NK-92 treated with Interleukin-12 subunit alpha and Interleukin-12 subunit beta, amount 100 ng/mL, for 24 hours (cell line): ENCODE results near the gene CYBRD1.
"Not testable (repeated sequence)": the region's sequence is repeated elsewhere in the genome, so short reads cannot be mapped to it uniquely, and the experiment has no call there.

Experiments used
- DNase-seq: peaks from one replicate; lab custom pipeline; 2025; lab: John Stamatoyannopoulos, UW

The CYBRD1 gene, protein sequence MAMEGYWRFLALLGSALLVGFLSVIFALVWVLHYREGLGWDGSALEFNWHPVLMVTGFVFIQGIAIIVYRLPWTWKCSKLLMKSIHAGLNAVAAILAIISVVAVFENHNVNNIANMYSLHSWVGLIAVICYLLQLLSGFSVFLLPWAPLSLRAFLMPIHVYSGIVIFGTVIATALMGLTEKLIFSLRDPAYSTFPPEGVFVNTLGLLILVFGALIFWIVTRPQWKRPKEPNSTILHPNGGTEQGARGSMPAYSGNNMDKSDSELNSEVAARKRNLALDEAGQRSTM

DNA sequence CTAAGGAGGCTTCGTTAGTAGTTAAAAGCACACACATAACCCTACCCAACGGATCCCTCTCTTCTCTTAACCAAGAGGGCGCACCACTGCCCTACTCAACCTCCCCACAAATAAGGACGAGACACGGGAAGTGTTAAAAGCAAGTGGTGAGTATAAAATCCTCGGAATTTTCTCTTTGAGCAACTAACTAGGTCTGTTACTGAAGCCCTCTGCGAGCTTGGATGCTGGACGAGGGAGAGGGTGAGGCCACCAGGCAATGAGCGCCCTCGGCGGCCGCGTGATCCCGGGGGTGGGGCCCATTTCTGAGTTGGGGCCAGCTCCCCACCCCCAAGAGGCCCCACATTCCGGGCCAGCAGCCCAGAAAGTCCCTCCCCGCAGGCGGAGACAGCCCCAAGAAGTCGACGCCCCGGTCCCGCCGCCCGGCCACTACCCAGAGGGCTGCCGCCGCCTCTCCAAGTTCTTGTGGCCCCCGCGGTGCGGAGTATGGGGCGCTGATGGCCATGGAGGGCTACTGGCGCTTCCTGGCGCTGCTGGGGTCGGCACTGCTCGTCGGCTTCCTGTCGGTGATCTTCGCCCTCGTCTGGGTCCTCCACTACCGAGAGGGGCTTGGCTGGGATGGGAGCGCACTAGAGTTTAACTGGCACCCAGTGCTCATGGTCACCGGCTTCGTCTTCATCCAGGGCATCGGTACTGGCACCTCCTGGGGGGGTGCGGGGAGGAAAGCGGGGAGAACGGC, at the start of gene CYBRD1:
TSS of gene CYBRD1 (plus strand) at position 423 of the 736 bp plus-strand sequence. CDS start at position 495, 72 bp downstream.
- DNase-seq: no peak

DNA sequence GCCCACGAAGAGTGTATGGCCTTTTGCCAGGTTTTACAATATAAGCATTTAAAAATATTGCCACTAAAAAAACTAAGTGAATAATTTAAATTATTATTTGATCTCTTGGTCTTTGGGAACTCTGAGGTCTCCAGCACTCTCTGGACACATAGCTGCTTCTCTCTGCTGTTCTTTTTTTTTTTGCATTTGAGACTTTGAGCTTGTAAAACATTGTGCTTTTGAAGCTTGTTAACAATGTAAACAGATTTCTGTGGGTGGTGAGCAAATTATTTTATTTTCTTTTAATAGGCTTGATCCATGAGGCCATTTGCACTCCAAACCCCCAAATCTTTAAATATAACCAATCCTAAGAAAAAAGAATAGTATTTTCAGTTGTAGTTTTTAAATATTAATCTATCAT, 46.3 kb upstream of the CYBRD1 start:
- DNase-seq: no peak

DNA sequence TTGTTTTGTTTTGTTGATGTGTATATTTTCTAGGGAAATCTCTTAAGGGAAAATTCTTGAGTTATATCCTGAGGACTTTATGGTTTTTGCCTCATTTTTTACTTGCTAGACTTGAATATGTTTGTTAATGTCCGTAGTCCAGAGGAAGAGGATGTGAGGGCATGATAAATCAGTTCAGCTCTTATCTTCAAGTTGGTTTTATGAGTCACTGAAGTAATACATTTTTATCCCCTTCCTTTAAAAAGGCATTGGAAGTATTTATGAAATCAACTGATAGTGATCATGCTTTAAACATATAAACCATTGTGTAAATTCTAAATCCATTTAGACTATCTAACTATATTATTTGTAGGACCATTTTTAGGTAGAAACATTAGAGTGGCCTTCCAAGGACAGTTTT, 43.9 kb upstream of the CYBRD1 start:
- DNase-seq: no peak

DNA sequence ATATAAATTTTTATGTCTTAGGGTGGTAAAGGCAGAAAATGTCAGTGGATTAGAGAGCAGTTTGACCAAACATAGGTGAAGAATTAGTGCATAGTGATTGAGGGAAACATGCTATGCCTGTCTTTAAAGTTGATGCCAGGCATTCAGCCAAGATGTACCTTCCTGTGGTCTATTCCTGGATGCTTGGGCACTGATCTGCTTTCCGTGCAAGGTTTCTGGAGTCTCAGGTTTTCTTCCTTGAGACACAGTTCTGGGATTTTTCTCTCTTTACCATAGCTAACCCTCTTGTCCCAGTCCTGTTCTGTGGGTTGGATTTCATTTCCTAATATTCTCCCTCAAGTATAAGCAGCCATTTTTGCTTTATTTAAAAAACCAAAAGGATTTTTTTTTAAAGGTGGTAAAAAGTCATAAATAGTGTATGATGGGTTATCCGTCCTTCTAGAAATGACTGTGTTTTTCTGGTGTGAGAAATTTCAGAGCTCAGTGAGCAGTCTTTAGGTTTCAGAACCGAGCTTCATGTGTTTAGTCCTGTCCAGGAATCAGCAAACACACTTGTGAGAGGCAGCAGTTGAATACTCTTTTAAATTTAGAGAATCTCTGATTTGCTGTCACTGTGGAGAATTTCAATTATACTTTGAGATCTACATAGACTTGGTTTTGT, 43.0 kb upstream of the CYBRD1 start:
- DNase-seq: no peak

DNA sequence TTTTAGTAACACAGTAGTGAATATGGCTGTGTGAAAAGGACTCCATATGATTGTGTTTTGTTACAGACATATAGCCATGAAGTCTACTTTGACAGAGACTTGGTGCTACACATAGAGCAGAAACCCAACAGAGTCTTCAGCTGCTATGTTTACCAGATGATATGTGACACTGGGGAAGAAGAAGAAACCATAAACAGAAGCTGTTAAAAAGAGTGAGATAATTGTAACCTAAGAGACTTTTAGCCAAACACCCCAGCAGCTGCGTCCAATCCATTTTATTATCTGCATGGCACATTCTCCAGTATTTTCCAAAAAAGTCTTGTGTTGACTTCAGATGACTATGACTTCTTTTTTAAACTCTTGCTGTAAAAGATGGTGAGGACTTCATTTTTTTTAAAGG, 41.4 kb upstream of the CYBRD1 start:
- DNase-seq: no peak

DNA sequence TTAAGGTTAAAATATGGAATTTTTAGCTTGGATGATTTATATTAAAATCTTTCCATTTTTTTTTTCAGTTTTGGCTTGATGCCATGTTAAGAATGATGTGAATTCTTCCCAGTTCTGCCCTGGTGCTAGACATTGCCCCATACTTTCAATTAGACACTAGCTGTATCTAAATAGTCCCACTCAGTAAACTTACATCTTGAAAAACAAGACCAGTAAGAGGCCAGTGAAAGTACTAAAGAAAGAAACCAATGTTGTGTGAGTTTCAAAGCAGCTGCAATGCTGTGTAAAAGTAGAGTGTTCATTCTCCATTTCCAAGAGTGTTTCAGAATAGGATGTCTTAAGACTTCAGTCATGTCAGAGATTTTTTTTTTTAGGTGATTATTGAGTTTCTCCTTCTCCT, 40.0 kb upstream of the CYBRD1 start:
- no peak for DNase-seq

DNA sequence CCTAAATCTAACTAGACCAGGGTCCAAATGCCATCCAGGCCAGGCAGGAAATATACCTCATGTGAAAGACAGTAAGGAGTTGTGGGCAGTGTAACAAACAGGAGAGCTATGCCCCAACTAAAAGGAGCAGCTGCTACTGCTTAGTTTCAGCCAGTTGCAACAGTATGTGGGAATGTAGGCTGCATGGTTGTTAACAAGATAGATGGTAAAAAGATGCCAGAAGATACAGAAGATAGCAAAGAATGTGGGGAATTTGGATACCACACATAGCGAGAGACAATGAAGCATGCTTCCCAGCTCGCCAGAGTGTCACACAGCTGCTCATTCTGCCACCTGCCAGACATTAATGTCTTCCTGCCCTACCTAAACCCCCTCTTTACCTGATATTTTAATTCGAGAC, 39.4 kb upstream of the CYBRD1 start:
- no peak for DNase-seq

DNA sequence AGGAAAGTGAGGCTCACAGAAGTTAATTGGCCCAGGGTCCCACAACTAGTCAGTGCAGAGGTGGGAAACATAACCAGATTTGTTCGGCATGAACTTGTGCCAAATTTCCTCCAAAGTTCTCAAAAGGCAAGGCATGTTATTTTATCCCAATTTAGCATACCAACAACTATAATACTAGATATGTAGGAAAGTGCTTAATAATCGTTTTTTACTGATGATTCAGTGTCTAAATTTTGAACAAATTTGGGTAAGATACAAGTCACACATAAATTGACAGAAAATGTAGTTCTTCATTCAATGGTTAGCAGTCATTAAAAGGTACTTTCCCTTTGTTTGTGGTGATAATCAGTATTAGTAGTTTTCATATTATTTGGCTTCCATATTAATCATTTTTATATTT, 38.5 kb upstream of the CYBRD1 start:
- no peak for DNase-seq

DNA sequence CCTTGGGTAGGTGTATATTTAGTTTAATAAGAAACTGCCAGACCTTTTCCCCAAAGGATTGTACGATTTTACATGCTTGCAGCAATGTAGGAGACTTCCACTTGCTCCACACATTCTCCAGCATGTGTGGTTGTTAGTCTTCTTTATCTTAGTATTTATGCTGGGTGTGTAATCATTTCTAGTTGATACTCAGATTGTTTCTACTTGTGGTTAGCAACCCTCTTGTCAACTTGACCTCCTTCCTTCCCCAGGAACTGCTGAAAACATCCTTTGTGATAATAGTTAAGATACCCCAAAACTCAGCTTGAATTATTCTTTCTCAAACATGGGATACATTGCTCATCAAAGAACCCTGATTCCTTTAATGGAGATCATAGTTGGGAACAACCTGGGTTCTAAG, 37.2 kb upstream of the CYBRD1 start:
- DNase-seq: no peak

DNA sequence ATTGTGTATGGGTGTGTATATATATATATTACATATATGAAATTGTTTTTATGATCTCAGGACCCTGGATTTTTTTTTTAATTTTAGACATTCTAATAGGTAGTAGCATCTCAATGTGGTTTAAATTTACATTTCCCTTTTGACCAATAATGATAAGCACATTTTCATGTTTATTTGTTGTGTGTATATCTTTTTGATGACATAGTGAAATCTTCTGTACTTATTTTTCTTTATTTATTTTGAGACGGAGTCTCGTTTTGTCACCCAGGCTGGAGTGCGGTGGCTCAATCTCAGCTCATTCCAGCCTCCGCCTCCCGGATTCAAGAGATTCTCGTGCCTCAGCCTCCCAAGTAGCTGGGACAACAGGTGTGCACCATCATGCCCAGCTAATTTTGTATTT, 35.1 kb upstream of the CYBRD1 start:
- DNase-seq: no peak

DNA sequence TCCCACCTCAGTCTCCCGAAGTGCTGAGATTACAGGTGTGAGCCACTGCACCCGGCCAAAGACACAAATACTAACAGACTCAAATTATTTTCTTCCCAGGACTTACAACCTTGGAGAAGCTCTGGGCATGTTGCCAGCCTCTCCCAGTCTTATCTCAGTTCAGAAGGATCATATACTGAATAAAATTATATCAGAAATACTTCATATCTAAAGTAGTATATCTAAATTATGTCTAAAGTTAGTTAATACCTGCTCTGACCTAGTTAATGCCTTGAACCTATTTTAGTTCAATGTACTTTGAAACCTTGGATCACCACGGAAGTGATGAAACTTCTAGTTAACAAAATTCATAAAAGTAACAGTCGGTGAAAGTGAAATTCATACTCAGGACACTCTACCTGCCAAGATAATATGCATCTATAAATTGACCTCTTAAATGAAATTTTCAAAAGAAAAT, 34.4 kb upstream of the CYBRD1 start:
- no peak for DNase-seq

DNA sequence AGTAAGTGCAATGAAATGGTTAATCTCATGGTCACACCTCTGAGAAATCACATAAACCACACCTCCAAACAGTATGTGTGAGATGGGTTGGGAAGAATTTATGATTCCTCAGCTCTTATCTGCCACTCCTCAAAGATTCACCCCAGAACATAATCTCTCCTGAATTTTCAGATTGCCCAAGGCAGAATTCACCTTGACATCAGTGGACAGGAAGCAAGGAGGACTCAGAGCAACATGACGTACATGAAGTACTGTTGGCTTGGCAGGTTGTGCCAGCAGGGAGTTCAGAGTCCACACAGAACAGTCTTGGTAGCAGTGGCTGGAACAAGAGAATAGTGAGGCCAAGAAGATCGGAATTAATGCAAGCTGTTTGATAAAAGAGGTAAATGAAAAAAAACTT, 31.7 kb upstream of the CYBRD1 start:
- DNase-seq: no peak

DNA sequence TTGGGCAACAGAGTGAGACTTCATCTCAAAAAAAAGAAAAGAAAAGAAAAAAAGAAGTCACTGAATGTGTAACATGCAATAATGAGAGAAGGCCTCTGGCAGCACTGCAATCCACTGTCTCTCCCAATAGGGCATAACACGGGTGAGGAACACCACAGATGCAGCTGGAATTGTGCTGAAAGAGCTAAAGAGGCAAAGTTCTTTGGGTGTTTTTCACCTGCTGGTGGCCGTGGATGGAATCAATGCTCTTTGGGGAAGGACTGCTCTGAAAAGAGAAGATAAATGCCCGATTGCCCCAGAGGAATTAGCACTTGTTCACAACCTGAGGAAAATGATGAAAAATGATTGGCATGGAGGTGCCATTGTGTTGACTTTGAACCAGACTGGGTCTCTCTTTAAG, 31.0 kb upstream of the CYBRD1 start:
- DNase-seq: no peak

DNA sequence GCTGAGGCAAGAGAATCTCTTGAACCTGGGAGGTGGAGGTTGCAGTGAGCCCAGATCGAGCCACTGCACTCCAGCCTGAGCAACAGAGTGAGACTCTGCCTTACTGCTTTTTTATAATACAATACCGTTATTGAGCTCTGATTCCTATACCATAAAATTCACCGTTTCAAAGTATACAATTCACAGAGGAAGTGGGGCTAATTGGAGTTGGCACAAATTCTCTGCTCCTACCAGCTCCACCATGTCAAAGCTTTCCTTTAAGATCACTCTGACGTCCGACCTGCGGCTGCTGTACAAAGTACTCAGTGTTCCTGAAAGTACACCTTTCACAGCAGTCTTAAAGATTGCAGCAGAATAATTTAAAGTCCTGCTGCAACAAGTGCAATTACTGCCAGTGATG, 29.6 kb upstream of the CYBRD1 start:
- DNase-seq: no peak

DNA sequence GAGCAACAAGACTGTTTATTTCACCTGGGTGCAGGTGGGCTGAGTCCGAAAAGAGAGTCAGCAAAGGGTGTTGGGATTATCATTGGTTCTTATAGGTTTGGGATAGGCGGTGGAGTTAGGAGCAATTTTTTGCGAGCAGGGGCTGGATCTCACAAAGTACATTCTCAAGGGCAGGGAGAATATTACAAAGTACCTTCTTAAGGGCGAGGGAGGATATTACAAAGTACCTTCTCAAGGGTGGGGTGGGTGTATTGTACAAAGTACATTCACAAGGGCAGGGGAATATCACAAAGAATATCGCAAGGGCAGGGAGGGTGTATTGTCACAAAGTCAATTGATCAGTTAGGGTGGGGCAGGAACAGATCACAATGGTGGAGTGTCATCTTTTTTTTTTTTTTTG, 24.6 kb upstream of the CYBRD1 start:
- not testable (repeated sequence) for DNase-seq

DNA sequence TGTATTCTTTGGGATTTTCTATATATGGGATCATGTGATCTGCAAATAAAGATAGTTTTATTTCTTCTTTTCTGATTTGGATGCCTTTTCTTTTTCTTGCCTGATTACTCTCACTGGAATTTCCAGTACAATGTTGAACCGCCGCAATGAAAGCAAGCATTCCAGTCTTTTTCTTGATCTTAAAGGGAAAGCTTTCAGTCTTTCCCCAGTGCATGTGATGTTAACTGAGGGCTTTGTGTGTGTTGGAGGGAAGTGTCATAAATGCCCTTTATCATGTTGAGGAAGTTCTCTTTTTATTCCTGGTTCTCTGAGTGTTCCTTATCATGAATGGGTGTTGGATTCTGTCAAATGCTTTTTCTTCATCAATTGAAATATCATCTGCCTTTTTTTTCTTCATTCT, 16.9 kb upstream of the CYBRD1 start:
- DNase-seq: no peak

DNA sequence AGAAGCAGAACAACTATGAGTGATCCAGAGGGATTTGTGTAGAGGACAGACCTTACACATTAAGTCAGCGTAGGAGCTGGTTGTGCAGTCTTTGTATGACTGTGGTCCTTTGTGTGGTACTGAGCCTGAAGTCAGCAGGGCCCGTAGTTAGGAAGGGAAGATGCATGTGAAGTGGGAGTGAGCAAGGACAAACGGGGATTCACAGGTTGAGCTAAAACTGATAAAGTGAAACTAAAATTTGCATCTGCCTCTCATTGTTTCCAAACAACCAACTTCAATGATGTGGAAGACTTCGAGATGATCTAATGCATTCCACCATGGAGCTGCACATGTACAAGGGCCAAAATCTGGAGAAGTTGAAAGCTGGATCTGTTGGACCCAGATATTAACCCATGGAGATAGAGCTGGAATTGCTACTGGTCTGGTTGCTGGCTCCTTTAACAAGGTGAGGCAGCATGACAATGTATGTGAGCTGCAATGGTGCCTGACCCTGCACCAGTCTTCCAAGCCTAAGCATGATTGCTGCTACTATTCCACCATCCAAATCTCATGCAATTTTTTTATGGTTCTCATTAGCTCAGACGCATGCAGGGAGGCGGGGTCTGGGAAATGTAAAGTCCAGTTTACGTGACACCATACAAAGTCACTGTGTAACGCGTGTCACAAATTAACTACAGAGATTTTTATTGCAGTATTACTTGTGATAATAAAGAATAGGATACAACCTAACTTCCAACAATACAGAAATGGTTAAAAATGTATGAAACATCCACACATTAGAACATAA, 12.1 kb upstream of the CYBRD1 start:
- no peak for DNase-seq

DNA sequence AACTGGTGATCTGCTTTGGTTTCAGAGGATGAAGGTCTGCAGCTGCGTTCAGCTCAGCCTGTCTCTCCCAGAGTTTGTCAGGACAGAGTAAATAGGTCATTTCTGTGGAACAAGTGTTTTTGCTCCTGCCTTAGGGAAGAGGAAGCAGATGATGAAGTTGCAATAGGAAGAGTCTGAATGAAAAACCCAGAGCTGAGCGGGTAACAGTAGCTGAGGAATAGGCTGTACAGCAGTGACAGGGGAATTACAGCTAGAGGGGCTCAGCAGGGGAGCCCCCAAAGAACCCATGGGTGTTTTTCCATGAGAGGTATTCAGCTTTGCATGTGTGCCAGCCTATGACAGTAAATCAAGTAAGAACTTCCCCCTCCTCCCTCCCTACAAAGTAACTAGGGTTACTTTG, 10.3 kb upstream of the CYBRD1 start:
- no peak for DNase-seq

DNA sequence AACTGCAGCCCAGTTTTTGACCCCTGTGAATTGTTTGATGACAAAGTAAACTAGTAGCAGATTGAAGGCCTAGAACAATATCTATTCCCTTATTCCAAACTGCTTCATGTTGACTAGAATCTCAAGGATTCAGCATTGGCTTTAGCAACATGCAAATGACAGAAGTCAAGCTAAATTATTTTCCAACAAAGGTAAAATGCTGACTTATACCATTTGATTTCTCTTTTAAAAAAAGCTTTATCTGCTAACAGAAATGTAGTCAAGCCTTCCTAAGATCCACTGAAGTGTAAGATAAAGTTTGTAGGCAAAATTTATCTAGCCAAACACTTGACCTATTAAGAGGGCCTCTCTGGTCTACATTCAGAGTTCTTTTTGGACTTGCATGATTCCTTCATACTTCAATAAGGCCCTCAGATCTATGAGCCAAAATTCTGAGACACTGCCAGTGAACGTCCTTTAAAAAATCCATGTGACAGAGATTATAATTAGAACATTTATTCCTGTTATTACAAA, 9.5 kb upstream of the CYBRD1 start:
- no peak for DNase-seq

DNA sequence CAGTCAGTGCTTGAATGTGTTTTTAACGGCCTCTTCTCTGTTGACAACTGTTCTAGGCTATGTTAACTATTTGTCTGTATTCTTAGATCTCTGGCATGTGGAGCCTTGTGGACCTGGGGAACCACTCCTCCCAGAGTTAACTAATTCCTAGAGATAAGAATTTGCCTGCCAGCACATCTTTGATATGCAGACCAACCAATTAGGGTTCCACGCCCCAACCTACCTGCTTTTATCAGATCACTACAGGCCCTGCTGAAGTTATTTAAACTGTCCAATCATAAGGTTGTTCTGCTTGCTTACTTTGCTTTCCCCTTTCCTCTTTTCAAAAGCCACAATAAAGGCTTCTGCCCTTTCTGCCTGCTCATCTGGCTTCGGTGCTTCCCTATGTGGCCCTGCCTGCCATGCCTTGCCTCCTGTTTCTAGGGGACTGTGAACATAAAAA, 8.5 kb upstream of the CYBRD1 start:
- DNase-seq: no peak

DNA sequence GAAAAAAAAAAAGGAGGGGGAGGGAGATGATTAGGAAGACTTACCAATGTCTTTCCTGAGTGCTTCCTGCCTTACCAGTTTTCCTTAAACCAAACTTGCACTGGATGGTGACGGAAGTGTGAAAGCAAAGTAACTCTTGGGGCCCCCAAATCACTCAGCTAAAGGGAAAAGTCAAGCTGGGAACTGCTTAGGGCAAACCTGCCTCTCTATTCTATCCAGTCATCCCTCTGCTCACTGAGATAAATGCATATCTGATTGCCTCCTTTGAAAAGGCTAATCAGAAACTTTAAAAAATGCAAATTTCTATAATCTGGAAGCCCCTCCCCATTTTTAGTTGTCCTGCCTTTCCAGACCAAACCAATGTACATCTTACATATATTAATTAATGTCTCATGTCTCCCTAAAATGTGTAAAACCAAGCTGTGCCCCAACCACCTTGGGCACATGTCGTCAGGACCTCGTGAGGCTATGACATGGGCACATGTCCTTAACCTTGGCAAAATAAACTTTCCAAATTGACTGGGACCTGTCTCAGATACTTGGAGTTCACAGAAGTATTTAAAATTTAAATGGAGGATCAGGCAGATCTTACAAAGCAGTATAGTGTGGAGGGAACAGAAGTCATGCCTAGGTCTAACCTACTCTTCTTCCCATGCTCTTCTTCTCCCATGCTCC, 7.2 kb upstream of the CYBRD1 start:
- no peak for DNase-seq
